ACC112 (cell line): Measurements from ENCODE around the gene PCSK7.
A peak's percentile ranks its signal among the peaks of the same experiment; 100 is the strongest.

Source experiments
- H2AFZ ChIP-seq: fragments of 200-600 bp; sonication (generic); one replicate; pipeline ENCODE4 v1.6.0; 2017; ENCODE audit warnings: antibody characterized with exemption, low read length; ENCODE audit not compliant: unreplicated experiment
- H3K27ac ChIP-seq: fragments of 200-600 bp; sonication (generic); 2 replicates; pipeline ENCODE4 v1.5.1; 2014; ENCODE audit warnings: low read depth, mild to moderate bottlenecking, antibody characterized with exemption, low read length, moderate library complexity
- H3K27me3 ChIP-seq: fragments of 200-600 bp; sonication (generic); 2 replicates; pipeline ENCODE4 v1.6.1; 2014; ENCODE audit warnings: mild to moderate bottlenecking, antibody characterized with exemption, low read length, moderate library complexity, mixed read lengths; ENCODE audit not compliant: insufficient read depth
- H3K36me3 ChIP-seq: fragments of 200-600 bp; sonication (generic); 2 replicates; pipeline ENCODE4 v1.6.1; 2016; ENCODE audit warnings: mild to moderate bottlenecking, antibody characterized with exemption, low read length, moderate library complexity, mixed read lengths; ENCODE audit not compliant: insufficient read depth
- H3K4me1 ChIP-seq: fragments of 200-600 bp; sonication (generic); one replicate; pipeline ENCODE4 v1.6.1; 2016; ENCODE audit warnings: low read length, mixed read lengths; ENCODE audit not compliant: insufficient read depth, unreplicated experiment, control insufficient read depth
- H3K4me3 ChIP-seq: fragments of 200-600 bp; sonication (generic); 2 replicates; pipeline ENCODE4 v1.5.1; 2014; ENCODE audit warnings: mild to moderate bottlenecking, low read depth, low read length
- H3K79me2 ChIP-seq: fragments of 200-600 bp; sonication (generic); one replicate; pipeline ENCODE4 v1.6.0; 2016; ENCODE audit warnings: low read length; ENCODE audit not compliant: control insufficient read depth, unreplicated experiment, insufficient read depth

The PCSK7 gene

DNA sequence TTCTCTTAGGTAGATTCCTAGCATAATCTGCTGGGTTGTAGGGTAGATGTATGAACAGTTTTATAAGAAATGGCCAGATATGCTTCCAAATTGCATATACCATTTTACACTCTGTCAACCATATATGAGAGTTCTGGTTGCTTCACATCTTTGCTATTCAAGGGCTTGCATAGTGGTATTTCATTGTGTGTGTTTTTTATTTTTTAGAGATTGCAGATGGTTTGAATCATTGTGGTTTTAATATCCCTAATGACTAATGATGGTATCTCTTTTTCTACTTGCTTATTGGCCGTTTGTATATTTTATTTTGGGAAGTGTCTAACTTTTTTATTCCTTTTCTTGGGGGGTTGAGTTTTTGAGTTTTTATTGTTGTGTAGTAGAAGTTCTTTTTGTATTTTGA lies 27.5 kb upstream of the PCSK7 start:
- Histone ChIP-seq H3K4me1 (peaks cover 22% of the 10 kb centered on the region), H3K4me3 (no peak overlapping the region), H3K79me2 (no peaks in the 10 kb centered on the region), H3K36me3 (peaks cover 4% of the 10 kb centered on the region; the same call in 1 of the 2 replicates), H3K27ac (peak overlapping the region; percentile 39), H3K27me3 (no peaks in the 10 kb centered on the region), H2AFZ (no peak overlapping the region)

DNA sequence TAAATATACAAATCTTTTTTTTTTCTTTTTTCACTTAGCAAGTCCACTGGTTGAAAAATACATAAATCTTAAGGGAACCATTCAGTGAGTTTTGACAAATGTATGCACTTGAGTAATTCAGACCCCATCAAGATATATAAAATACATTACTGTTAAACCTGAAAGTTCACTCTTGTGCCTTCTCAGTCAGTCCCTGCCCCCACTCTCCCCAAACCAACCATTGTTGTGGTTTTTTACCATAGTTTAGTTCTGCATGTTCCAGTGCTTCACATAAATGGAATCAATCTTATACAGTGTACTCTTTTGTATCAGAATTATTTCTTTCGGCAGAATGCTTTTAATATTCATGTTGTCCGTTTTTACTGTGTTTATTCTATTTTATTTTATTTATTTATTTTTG lies 26.7 kb upstream of the PCSK7 start:
- H3K79me2 ChIP-seq, result no peaks in the 10 kb centered on the region
- H3K27ac ChIP-seq, result no peak overlapping the region
- peaks cover 2% of the 10 kb centered on the region; the same call in 1 of the 2 replicates for H3K36me3 ChIP-seq
- peaks cover 22% of the 10 kb centered on the region for H3K4me1 ChIP-seq
- no peak overlapping the region for H3K4me3 ChIP-seq
- no peaks in the 10 kb centered on the region for H3K27me3 ChIP-seq
- no peak overlapping the region for H2AFZ ChIP-seq

DNA sequence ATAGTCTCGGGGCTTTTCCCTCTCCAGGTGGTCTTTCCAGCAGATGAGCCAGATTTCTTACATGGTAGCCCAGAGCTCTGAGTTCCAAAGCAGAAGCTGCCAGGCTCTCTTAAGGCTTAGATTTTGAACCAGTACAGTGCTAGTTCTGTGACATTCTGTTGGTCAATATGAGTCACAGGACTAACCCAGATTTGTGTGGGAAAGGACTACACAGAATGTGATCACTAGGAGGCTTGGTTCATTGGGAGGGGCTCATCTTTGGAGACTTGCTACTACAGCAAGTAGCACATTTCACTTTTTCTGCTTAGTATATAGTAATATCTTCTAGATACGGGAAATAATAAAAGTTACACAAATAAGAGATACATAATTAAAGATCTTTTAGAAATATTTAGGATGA lies 24.7 kb upstream of the PCSK7 start:
- Histone ChIP-seq H3K27ac (peak overlapping the region; percentile 26; the same call in 1 of the 2 replicates), H3K4me1 (peaks cover 22% of the 10 kb centered on the region), H2AFZ (no peak overlapping the region), H3K27me3 (no peaks in the 10 kb centered on the region), H3K4me3 (no peak overlapping the region), H3K79me2 (no peaks in the 10 kb centered on the region), H3K36me3 (0 out of 2 replicates have a peak, but pooled peaks cover 4% of the 10 kb centered on the region)

DNA sequence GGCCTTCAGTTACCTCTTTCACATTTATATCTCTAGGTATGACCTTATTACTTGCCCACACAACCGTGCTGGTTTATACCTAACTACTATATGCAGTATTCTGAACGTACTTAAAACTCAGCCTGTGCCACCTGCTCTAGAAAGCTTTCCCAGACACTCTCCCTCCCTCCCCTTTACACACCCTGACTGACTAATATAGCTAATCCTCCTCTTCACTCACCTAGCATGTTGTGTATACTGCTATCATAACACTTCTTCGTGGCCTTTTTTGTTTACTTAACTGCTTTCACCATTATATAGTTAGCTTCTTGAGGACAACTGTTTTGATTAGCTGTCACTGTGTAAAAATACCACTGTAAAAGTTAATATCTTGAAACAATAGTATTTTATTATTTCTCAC lies 24.1 kb upstream of the PCSK7 start:
- no peak overlapping the region for H3K4me3 ChIP-seq
- no peaks in the 10 kb centered on the region for H3K27me3 ChIP-seq
- peaks cover 22% of the 10 kb centered on the region for H3K4me1 ChIP-seq
- no peaks in the 10 kb centered on the region for H3K79me2 ChIP-seq
- H3K36me3 ChIP-seq, result 0 out of 2 replicates have a peak, but pooled peaks cover 4% of the 10 kb centered on the region
- H3K27ac ChIP-seq, result peak overlapping the region; percentile 26; the same call in 1 of the 2 replicates
- H2AFZ ChIP-seq, result no peak overlapping the region

DNA sequence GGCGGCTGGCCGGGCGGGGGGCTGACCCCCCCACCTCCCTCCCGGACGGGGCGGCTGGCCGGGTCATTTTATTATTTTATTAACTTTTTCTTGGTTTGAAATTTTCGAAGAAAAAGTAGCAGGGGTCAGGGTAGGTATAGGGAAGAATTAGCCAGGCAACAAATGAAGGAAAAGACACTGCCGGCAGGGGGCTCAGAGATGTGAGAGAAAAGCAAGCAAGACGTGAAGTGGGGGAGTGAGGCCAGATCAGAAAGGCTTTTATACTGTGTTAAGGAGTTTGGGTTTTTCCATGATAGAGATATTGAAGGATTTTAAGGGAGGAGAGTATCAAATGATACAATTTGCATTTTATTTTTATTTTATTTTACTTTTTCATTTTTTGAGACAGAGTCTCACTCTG lies 19.6 kb upstream of the PCSK7 start:
- H3K36me3 ChIP-seq, result peaks cover 27% of the 10 kb centered on the region
- H3K27ac ChIP-seq, result no peak overlapping the region
- H3K27me3 ChIP-seq, result no peaks in the 10 kb centered on the region
- H2AFZ ChIP-seq, result no peak overlapping the region
- H3K4me3 ChIP-seq, result no peak overlapping the region
- peaks cover 6% of the 10 kb centered on the region for H3K4me1 ChIP-seq
- H3K79me2 ChIP-seq, result no peaks in the 10 kb centered on the region

DNA sequence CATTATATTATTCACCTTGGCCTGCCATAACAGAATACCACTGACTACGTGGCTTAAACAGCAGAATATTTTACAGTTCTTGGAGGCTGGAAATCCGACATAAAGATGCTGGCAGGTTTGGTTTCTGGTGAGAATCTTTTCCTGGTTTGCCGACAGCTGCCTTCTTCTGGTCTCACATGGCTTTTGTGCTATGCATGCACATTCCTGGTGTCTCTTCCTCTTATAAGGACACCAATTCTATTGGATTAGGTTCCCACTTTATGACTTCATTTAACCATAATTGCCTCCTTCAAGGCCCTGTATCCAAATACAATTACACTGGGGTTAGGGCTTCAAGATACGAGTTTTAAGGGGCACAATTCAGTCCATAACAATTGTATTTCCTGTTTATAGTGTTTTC lies 17.7 kb upstream of the PCSK7 start:
- H3K27ac ChIP-seq, result no peak overlapping the region
- H3K36me3 ChIP-seq, result peaks cover 29% of the 10 kb centered on the region
- H3K4me1 ChIP-seq, result no peaks in the 10 kb centered on the region
- no peak overlapping the region for H2AFZ ChIP-seq
- no peaks in the 10 kb centered on the region for H3K27me3 ChIP-seq
- no peaks in the 10 kb centered on the region for H3K79me2 ChIP-seq
- no peak overlapping the region for H3K4me3 ChIP-seq

DNA sequence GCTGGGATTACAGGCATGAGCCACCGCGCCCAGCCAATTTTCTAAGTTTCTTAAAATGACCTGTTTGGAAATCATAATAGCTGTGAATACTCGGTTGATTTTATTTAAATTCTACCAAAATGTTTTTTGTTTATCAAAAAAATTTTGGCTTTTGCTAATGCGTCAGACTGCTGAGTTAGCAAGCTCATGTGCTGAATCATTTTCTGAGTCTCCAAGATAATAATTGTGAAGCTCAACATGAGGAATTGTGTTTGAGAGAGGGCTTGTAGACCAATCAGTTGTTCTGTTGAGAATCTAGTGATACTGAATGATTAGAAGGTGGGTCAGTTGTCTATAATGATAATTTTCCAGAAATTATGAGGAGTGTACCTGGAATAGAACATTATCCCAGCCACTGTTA lies 16.5 kb upstream of the PCSK7 start:
- H3K36me3 ChIP-seq, result peaks cover 29% of the 10 kb centered on the region

DNA sequence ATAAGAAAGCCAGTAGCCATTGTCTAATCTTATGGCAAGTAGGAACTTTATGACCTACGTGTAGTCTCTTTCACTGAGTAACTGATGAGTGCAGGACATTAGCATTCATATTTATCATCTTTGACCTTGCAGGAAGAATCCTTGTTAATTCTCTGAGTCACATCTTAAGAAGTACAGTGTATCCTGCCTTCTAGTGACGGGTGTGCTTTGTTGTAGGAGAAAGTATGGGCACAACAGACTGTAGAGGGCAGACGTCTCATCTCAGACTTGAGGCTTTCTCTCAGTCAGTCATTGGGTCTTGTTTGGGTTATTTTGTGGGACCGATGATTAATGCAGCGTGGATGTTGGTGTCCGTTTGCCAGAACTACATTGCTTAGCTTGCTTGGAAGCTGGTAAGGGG lies 7.4 kb upstream of the PCSK7 start:
- Histone ChIP-seq H2AFZ (no peak overlapping the region), H3K79me2 (peaks cover under 1% of the 10 kb centered on the region), H3K4me1 (peaks cover 17% of the 10 kb centered on the region), H3K27ac (peak overlapping the region; percentile 74), H3K4me3 (no peak overlapping the region), H3K27me3 (no peaks in the 10 kb centered on the region), H3K36me3 (peaks cover 12% of the 10 kb centered on the region; the same call in 1 of the 2 replicates)

More for the DNA sequence above, 16.5 kb upstream of the PCSK7 start:
- no peaks in the 10 kb centered on the region for H3K4me1 ChIP-seq
- no peaks in the 10 kb centered on the region for H3K79me2 ChIP-seq
- no peak overlapping the region for H2AFZ ChIP-seq
- H3K4me3 ChIP-seq, result no peak overlapping the region
- no peak overlapping the region for H3K27ac ChIP-seq
- no peaks in the 10 kb centered on the region for H3K27me3 ChIP-seq

DNA sequence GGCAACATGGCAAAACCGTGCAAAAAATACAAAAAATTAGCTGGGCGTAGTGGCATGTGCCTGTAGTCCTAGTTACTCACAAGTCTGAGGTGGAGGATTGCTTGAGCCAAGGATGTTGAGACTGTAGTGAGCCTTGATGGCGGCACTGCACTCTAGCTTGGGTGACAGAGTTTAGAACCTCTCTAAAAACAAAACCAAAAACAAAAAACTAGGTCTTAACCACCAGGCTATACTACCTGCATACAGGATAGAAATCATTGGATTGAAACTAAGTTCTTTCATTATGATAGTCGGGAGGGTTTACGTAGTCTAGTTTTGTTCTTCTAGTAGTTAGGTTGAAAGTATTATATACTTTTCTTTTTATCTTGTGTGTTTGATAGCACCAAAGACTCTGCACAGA lies 6.3 kb upstream of the PCSK7 start:
- Histone ChIP-seq H3K4me1 (peaks cover 27% of the 10 kb centered on the region), H3K27me3 (no peaks in the 10 kb centered on the region), H3K36me3 (peaks cover 12% of the 10 kb centered on the region; the same call in 1 of the 2 replicates), H3K4me3 (no peak overlapping the region), H3K79me2 (peaks cover 10% of the 10 kb centered on the region), H3K27ac (peak overlapping the region; percentile 74), H2AFZ (no peak overlapping the region)

DNA sequence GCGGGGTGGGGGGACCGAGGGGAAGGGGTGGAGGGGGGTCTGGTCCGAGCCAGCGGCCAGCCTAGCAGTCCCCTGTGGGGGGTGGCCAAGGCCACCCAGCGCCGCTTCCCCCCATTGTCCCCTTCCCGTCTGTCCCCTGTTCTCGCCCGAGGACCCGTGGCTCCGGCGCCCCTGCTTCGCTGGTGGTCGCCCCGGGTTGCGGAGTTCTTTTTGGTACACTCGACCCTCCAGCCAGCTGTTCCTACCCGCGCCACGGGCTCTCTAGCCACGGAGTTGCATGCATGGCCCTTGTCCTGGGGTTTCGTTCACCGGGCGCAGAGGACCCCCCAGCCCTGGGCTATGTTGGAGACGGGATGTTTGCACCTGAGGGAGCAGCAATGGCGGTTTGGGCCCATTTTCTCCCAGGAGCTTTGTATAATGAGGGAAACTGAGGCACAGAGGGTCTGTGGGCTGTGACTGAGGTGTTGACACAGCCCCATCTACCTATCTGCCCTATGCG lies 1.1 kb upstream of the PCSK7 start:
- H3K27ac ChIP-seq, result no peak overlapping the region

DNA sequence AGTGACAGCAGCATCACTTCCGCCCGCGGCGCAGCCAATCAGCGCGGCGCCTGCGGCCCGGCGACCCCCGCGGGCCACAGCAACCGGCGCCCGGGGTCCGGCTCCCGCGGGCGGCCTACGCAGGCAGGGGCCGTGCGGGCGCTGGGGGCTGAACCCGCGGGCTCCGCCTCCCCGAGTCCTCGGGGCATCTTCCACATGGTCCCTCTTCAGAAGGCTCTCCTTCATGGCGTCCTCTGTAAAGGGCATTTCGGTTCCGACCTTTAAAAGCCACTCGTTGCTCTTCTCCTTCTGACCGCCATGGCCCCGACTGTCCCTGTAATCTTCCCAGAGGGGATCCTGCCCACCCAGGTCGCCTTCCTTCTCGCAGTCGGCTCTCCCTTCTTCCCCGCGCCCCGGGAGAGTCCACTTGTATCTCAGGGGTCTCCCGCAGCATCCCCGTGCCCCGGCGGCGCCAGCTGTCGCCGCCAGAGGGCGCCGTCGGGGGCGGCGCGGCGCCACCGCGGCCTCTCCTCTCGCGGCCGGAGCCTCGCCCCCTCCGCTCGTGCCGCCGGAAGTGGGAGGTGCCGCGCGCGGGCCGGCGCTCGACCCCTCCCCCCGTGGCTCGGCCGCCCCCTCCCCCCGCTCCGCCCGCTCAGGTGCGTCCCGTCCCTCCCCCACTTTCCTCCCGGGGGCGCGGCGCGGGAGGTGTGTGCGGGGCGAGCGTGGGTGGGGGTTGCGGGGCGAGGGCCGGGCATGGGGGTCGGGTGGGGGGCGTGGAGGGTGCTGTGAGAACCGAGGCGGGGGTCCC lies 412 bp upstream of the PCSK7 start, which contains the start of gene RNF214:
Gene RNF214 (plus strand): TSS at position 580 of the 787 bp plus-strand sequence. CDS start 1,602 bp downstream, outside the sequence.
- peaks cover 22% of the 10 kb centered on the region for H3K4me1 ChIP-seq
- H3K27me3 ChIP-seq, result no peaks in the 10 kb centered on the region
- no peaks in the 10 kb centered on the region for H3K36me3 ChIP-seq
- peaks cover 49% of the 10 kb centered on the region for H3K79me2 ChIP-seq
- peak within 1 kb of the TSS; percentile 86 for H2AFZ ChIP-seq
- H3K4me3 ChIP-seq, result peak within 1 kb of the TSS; percentile 92
- peak within 1 kb of the TSS; percentile 62 for H3K27ac ChIP-seq

More for the DNA sequence above, 1.1 kb upstream of the PCSK7 start:
- H3K79me2 ChIP-seq, result peaks cover 49% of the 10 kb centered on the region
- no peaks in the 10 kb centered on the region for H3K27me3 ChIP-seq
- peaks cover 22% of the 10 kb centered on the region for H3K4me1 ChIP-seq
- no peak overlapping the region for H2AFZ ChIP-seq
- H3K4me3 ChIP-seq, result peak overlapping the region; percentile 92
- H3K36me3 ChIP-seq, result no peaks in the 10 kb centered on the region
